IMR-90 (cell line): Measurements from ENCODE around the gene PRKAB1.

Experiments
- BHLHE40 ChIP-seq: fragments of 150-350 bp; IDR thresholded peaks from 2 replicates; pipeline ENCODE4 v1.6.1; 2016; ENCODE audit warnings: mild to moderate bottlenecking, low read depth, low read length
- CEBPB ChIP-seq: IDR thresholded peaks from 2 replicates; pipeline ENCODE4 v1.6.1; 2012; ENCODE audit warnings: low read depth, low read length, improper control_type of control experiment
- CTCF ChIP-seq: conservative IDR thresholded peaks from 2 replicates; pipeline ENCODE4 v1.5.1; 2012; ENCODE audit warnings: mild to moderate bottlenecking, low read depth, low read length, improper control_type of control experiment
- ELK1 ChIP-seq: fragments of 150-350 bp; IDR thresholded peaks from 2 replicates; pipeline ENCODE4 v1.6.1; 2016; ENCODE audit warnings: low read depth, mild to moderate bottlenecking, low read length, moderate library complexity, borderline replicate concordance
- MXI1 ChIP-seq: IDR thresholded peaks from 2 replicates; pipeline ENCODE4 v1.6.1; 2012; ENCODE audit warnings: low read depth, mild to moderate bottlenecking, low read length, moderate library complexity, borderline replicate concordance
- NFE2L2 ChIP-seq: fragments of 150-350 bp; IDR thresholded peaks from 2 replicates; pipeline ENCODE4 v1.6.1; 2016; ENCODE audit warnings: low read depth, mild to moderate bottlenecking, low read length
- POLR2A ChIP-seq: IDR thresholded peaks from 2 replicates; pipeline ENCODE4 v1.6.1; 2012; ENCODE audit warnings: mild to moderate bottlenecking, low read depth, low read length
- RAD21 ChIP-seq: IDR thresholded peaks from 2 replicates; pipeline ENCODE4 v1.6.1; 2012; ENCODE audit warnings: low read length, improper control_type of control experiment
- RCOR1 ChIP-seq: IDR thresholded peaks from 2 replicates; pipeline ENCODE4 v1.6.1; 2012; ENCODE audit warnings: mild to moderate bottlenecking, low read length, improper control_type of control experiment; ENCODE audit not compliant: insufficient replicate concordance
- RFX5 ChIP-seq: IDR thresholded peaks from 2 replicates; pipeline ENCODE4 v1.8.0; 2012; ENCODE audit warnings: low read depth, mild to moderate bottlenecking, low read length, moderate library complexity
- SMC3 ChIP-seq: fragments of 150-350 bp; IDR thresholded peaks from 2 replicates; pipeline ENCODE4 v1.6.1; 2016; ENCODE audit warnings: low read depth, mild to moderate bottlenecking, antibody characterized with exemption, low read length, moderate library complexity
- TF ChIP-seq, protein P1 (sequence below): fragments of 150-350 bp; IDR thresholded peaks from 2 replicates; pipeline ENCODE4 v1.6.1; 2017; ENCODE audit warnings: mild to moderate bottlenecking, antibody characterized with exemption, low read length, low read depth

GRCh38 chr12:119712721-119713120, 44.8 kb downstream of the PRKAB1 start:
- TF ChIP-seq POLR2A = no peak
- no peak for TF ChIP-seq CTCF
- no peak for TF ChIP-seq ELK1
- no peak for TF ChIP-seq CEBPB
- TF ChIP-seq BHLHE40 = no peak
- no peak for TF ChIP-seq RAD21
- TF ChIP-seq RCOR1 = no peak
- no peak for TF ChIP-seq RFX5
- TF ChIP-seq, protein P1, sequence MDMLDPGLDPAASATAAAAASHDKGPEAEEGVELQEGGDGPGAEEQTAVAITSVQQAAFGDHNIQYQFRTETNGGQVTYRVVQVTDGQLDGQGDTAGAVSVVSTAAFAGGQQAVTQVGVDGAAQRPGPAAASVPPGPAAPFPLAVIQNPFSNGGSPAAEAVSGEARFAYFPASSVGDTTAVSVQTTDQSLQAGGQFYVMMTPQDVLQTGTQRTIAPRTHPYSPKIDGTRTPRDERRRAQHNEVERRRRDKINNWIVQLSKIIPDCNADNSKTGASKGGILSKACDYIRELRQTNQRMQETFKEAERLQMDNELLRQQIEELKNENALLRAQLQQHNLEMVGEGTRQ = no peak
- TF ChIP-seq NFE2L2 = 0 out of 2 replicates have a peak, but pooled peaks have one; percentile 2
- TF ChIP-seq MXI1 = no peak
- TF ChIP-seq SMC3 = no peak
